GM19035 (cell line): ENCODE data around the gene PANX2.
"Not testable (repeated sequence)": the region's sequence is repeated elsewhere in the genome, so short reads cannot be mapped to it uniquely, and the experiment has no call there.

Experiments
- ATAC-seq: cut with Tn5 transposase; IDR thresholded peaks from one replicate; pipeline ENCODE4 v1.9.1; 2021; ENCODE audit not compliant: unreplicated experiment

The PANX2 gene

GRCh38 chr22:50196256-50196655 lies 25.7 kb downstream of the PANX2 start:
- no peak for ATAC-seq

DNA sequence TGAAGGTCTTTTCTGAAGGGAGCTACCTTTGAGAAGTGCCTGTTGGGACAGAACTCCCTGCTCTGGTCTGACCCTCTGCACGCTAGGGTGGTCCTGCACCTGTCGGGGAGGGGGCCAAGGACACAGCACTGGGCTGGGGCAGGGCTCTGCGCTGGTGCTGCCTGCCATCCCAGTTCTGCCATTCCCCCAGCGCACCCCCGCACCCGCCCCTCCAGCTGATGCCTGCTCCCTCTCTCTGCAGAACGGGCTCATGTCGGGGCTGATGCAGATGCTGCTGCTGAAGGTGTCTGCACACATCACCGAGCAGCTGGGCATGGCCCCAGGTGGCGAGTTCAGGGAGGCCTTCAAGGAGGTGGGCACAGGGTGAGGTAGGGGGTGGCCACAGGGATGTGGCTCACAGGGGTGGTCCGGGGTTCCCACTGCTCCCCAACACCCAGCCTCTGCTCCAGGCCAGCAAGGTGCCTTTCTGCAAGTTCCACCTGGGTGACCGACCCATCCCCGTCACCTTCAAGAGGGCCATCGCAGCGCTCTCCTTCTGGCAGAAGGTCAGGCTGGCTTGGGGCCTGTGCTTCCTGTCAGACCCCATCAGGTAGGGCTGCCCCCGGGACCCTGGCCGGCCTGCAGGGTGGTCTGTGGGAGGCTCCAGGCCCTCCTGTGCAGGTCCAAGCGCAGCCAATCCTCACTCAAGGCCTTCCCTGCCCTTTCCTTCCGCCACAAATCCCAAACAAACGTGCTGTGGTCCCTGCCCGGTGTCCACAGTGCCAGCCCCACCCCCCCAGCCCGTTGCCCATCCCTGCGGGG lies 26.7 kb downstream of the PANX2 start:
- no peak for ATAC-seq

GRCh38 chr22:50197856-50198623 lies 27.5 kb downstream of the PANX2 start:
- no peak for ATAC-seq

DNA sequence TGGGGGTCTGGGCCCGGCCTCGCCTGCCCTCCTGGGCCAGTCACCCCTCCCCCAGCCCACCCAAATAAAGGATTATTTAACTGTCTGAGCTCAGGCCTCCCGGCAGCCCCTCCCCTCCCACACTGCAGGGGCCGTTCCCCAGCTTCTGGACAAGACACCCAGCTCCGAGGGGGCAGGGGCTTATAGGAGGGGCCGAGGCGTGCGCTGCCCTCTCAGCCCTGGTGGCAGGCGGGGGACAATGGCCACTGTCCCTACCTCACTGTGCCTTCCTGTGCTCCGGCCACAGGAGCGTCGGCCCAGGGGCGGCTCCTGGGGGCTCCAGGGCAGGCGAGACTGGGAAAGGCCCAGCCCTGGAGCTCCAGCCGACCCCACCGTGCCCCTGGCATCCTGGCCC lies 28.1 kb downstream of the PANX2 start:
- no peak for ATAC-seq

GRCh38 chr22:50199251-50199721 lies 28.8 kb downstream of the PANX2 start:
- no peak for ATAC-seq

GRCh38 chr22:50199829-50200460 lies 29.4 kb downstream of the PANX2 start:
- ATAC-seq: no peak

DNA sequence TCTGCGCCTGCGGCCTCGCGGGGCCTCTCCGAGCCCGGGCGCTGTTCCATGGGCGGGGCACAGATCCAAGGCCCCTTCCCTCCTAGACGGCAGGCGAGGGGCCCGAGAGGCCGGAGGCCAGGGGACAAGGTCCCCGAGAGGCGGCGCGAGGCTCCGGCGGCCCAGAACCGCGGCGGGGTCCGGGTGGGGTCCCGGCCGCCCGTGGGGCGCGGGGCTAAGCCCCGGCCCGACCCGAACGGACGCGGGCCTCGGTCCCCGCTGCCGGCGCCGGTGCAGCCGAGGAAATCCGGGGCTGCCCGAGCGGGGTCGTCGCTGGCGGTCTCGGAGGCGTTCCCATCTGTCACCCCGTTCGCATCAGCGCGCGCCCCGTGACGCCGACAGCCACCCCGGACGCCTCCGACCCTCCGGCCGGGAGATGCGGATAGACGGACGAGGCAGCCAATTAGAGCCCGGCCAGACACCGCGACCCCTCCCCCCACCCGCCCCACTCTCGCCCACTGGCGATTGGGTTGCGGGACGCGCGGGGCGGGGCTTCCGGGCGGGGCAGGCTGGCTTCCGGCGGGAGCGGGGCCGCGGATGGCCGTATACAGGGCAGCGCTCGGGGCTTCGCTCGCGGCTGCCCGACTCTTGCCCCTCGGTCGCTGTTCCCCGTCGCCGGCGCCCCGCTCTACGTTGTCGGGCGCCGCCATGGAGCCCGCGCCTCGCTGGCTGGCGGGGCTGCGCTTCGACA lies 30.1 kb downstream of the PANX2 start, which contains the start of gene SELENOO:
SELENOO (plus strand) TSS at position 551 of the 730 bp plus-strand sequence; CDS start at position 577, 26 bp downstream.
- ATAC-seq: peak; percentile 80

DNA sequence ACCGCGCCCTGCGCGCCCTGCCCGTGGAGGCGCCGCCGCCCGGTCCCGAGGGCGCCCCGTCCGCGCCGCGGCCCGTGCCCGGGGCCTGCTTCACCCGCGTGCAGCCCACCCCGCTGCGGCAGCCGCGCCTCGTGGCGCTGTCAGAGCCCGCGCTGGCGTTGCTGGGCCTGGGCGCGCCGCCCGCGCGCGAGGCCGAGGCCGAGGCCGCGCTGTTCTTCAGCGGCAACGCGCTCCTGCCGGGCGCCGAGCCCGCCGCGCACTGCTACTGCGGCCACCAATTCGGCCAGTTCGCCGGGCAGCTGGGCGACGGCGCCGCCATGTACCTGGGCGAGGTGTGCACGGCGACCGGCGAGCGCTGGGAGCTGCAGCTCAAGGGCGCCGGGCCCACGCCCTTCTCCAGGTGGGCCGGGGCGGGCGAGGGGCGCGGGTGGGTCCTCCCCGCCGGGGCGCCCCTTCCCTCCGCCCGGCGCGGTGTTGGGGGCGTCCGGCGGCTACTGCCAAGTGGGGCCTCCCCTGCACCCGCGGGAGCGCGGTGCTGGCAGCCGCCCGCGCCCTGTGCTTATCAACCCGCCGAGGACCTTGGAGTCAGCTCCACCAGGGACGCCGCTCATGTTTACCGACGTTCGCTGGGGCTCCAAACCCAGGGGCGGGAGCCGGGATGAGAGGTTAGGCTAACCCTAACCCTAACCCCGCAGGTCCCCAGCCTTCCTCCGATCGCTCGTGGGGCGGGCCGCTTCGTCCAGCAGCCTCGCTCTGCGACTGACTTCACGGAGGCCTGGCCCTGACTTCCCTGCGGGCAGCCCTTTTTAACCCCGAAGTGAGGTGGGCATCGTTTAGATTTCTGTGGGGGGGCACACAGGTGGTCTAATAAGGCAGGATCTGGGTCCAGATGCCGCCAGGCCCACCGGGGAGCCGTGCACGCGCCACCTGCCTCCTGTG lies 30.9 kb downstream of the PANX2 start:
- ATAC-seq: peak; percentile 35

DNA sequence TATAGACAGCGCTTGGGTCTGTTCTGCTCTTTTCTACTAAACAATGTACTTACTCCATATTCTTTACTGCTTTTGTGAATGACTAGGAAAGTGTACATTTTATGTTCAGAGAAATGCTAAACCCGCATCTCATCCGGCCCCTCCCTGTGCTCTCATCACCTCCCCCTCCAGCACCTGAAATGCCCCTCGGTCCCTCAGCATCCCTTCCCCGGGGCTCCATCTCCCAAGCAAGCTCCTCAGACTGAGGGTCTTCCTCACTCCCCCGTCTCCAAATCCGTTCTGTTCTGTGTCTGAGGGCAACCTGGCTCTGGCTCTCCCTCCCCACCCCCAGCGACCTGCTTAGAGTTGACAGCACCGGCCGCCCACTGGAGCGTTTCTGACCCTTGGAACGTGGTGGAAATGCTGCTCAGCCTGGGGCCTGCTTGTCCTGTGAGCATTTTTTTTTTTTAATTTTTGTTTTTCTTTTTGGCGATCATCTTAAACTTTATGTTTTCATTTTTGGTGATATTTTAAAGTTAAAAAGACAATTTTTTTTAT lies 31.7 kb downstream of the PANX2 start:
- ATAC-seq: no peak

- ATAC-seq: no peak
These were observed 32.8 kb downstream of the PANX2 start for GRCh38 chr22:50203288-50203687.

DNA sequence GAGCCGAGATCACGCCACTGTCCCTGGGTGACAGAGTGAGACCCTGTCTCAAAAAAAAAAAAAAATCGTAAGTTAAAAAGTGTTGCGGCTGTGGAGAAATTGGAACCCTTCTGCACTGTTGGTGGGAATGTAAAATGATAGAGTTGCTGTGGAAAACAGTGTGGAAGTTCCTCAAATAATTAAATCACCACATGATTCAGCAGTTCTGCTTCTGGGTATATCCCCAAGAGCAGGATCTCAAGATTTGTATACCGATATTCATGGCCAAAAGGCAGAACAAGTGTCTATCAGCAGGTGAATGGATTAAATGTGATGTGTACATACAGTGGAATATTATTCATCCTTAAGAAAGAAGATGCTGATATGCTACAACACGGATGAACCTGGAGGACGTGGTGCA lies 34.0 kb downstream of the PANX2 start:
- ATAC-seq: no peak

DNA sequence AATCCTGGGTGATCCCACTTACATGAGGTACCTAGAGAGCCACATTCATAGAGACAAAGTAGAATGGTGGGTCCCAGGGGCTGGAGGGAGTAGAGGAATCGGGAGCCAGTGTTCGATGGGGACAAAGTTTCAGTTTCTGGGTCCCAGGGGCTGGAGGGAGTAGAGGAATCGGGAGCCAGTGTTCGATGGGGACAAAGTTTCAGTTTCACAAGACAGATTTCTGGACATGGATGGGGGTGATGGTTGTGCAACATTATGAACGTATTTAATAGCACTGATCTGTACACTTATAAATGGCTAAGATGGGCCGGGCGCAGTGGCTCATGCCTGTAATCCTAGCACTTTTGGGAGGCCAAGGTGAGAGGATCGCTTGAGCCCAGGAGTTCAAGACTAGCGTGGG lies 34.5 kb downstream of the PANX2 start:
- ATAC-seq: not testable (repeated sequence)

DNA sequence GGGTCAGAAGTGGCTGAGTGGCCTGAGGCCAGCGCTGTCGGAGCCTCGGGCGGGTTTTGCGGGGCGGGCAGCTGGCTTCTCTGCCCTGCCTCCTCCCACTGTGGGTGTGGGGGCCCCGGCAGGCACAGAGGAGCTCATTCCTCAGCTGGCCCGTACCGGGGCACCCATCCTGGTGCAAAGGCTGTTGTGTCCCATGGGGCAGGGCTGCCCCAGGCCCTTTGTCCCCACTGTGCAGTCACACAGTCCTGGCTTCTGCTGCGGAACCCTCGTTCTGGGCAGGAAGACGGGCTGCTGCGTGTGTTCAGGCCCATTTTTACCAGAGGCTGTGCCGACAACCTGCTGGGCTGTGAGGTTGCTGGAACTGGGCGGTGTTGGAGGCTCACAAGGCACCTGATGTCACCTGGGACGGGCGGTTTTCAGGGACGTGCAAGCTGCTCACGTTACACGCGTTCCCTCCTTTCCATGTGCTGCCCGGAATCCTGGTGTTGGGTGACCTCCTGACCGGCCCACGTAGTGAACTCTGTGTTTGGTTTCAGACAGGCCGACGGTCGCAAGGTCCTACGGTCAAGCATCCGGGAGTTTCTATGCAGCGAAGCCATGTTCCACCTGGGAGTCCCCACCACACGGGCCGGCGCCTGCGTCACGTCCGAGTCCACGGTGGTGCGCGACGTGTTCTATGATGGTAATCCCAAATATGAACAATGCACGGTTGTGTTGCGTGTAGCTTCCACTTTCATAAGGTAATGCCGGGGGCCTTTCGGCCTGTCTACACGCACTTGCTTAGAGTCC lies 35.4 kb downstream of the PANX2 start:
- no peak for ATAC-seq

DNA sequence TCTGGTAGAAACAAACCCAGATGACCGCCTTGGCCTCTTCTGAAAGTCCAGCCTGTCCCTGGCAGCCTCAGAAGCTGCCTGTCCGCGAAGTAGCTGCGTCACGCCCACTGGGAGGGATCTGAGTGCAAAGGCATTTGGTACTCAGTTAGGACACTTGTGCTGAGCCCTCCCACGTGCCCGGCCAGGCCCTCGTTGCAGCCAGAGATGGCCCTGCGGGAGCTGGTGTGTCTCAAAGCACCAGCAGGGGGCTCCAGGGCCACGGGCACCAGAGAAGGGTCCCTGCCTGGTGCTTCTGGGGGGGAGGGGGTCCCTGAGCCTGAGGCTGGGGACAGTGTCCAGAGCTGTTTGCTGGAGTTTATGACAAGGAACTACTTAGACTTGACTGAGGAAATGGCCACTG lies 36.1 kb downstream of the PANX2 start:
- no peak for ATAC-seq

- no peak for ATAC-seq
These were observed 37.0 kb downstream of the PANX2 start for GRCh38 chr22:50207383-50208140.

DNA sequence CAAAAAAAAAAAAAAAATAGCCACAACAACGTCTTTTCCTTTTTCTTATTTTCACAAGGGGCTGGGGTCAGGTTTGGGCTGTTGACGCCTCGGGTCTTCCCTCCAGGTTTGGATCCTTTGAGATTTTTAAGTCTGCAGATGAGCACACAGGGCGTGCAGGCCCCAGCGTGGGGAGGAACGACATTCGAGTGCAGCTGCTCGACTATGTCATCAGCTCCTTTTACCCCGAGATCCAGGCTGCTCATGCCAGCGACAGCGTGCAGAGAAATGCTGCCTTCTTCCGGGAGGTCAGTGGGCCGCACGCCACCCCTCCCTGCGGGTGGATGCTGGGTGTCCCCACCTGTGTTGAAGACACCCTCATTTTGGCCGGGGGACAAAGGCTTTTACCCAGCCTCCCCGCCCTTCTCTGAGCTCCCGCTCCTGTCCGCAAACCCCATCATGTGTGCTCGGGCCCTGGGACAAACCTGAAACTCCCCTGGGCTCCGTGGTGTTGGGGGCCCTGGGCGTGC lies 38.0 kb downstream of the PANX2 start:
- no peak for ATAC-seq

- no peak for ATAC-seq
These were observed 38.7 kb downstream of the PANX2 start for GRCh38 chr22:50208939-50209892.
